ENCODE measurements around the gene TACO1.

The TACO1 gene

GRCh38 chr17:63563339-63563738 is 37.4 kb upstream of the TACO1 start:
- TF ChIP-seq CTCF (IDR thresholded peaks at IDR 0.05; ENCODE audit: control insufficient read depth, insufficient read depth, low read depth, low read length, missing control alignments) = no peak
- H3K4me3 ChIP-seq (ENCODE audit: control insufficient read depth, low read depth, low read length) = no peak overlapping the region
- no peak for DNase-seq (ENCODE audit: low read depth)

GRCh38 chr17:63564562-63564961 is 36.1 kb upstream of the TACO1 start:
- DNase-seq (ENCODE audit: low read depth) = no peak
- no peak for TF ChIP-seq CTCF (IDR thresholded peaks at IDR 0.05; ENCODE audit: control insufficient read depth, insufficient read depth, low read depth, low read length, missing control alignments)
- H3K4me3 ChIP-seq (ENCODE audit: control insufficient read depth, low read depth, low read length) = no peak overlapping the region

- DNase-seq (ENCODE audit: low read depth) = no peak
- TF ChIP-seq CTCF (IDR thresholded peaks at IDR 0.05; ENCODE audit: control insufficient read depth, insufficient read depth, low read depth, low read length, missing control alignments) = no peak
These were observed 33.5 kb upstream of the TACO1 start for GRCh38 chr17:63567229-63567628.

GRCh38 chr17:63568563-63568962 is 32.1 kb upstream of the TACO1 start:
- DNase-seq (ENCODE audit: low read depth) = no peak
- H3K4me3 ChIP-seq (ENCODE audit: control insufficient read depth, low read depth, low read length) = no peak overlapping the region
- TF ChIP-seq CTCF (IDR thresholded peaks at IDR 0.05; ENCODE audit: control insufficient read depth, insufficient read depth, low read depth, low read length, missing control alignments) = no peak

More at GRCh38 chr17:63567229-63567628, 33.5 kb upstream of the TACO1 start:
- no peak overlapping the region for H3K4me3 ChIP-seq (ENCODE audit: control insufficient read depth, low read depth, low read length)

GRCh38 chr17:63571632-63572310 is 28.9 kb upstream of the TACO1 start:
- no peak for TF ChIP-seq CTCF (IDR thresholded peaks at IDR 0.05; ENCODE audit: control insufficient read depth, insufficient read depth, low read depth, low read length, missing control alignments)
- no peak overlapping the region for H3K4me3 ChIP-seq (ENCODE audit: control insufficient read depth, low read depth, low read length)
- peak; percentile 60 for DNase-seq (ENCODE audit: low read depth)

- H3K4me3 ChIP-seq (ENCODE audit: control insufficient read depth, low read depth, low read length) = no peak overlapping the region
- peak; percentile 46 for TF ChIP-seq CTCF (IDR thresholded peaks at IDR 0.05; ENCODE audit: control insufficient read depth, insufficient read depth, low read depth, low read length, missing control alignments)
- no peak for DNase-seq (ENCODE audit: low read depth)
These were observed 27.1 kb upstream of the TACO1 start for GRCh38 chr17:63573634-63574033.

Measured in AG09309 (cell line).